ENCODE results near the gene CLTB.
A peak's percentile ranks its signal among the peaks of the same experiment; 100 is the strongest.

The CLTB gene

GRCh38 chr5:176401281-176402205 is 14.8 kb downstream of the CLTB start:
- no peak for DNase-seq (ENCODE audit: low read depth)

DNA sequence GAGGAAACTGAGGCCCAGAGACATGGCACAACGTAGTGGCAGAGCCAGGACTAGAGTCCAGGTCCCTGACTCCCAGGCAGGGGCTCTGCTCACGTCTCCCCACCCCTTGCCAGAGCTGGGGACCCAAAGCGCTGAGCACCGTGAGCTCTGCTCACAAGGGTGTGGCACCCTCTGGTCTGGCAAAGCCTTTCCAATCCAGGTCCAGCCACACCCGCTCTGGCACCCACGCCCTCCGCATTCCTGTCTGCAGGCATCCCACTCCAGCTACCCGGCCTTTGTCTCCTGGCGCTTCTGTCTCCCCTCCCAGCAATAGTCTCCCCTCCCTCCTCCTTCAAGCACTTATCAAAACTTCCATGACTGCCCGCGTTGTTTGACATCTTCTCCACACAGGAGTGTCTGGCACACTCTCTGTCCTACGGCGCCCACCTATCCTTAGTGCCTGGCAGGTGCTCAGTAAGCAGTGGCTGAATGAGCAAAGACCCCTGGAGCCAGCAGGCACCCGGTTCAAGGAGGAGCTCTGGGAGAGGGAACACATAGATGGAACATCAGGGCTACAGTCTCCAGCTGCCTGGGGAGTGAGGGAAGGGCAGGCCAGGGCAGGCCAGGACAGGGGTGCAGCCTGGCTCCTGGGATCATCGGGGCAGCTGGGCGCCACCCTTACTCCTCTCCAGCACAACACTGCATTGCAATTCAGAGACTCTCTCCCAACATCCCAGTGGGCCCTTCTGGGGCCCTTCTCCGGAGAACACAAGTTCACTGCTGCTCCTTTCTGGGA is 15.8 kb downstream of the CLTB start:
- no peak for DNase-seq (ENCODE audit: low read depth)

GRCh38 chr5:176397736-176398420 is 18.5 kb downstream of the CLTB start:
- no peak for DNase-seq (ENCODE audit: low read depth)

GRCh38 chr5:176396330-176396729 is 20.0 kb downstream of the CLTB start:
- no peak for DNase-seq (ENCODE audit: low read depth)

GRCh38 chr5:176394881-176395675 is 21.3 kb downstream of the CLTB start:
- DNase-seq (ENCODE audit: low read depth), result no peak

DNA sequence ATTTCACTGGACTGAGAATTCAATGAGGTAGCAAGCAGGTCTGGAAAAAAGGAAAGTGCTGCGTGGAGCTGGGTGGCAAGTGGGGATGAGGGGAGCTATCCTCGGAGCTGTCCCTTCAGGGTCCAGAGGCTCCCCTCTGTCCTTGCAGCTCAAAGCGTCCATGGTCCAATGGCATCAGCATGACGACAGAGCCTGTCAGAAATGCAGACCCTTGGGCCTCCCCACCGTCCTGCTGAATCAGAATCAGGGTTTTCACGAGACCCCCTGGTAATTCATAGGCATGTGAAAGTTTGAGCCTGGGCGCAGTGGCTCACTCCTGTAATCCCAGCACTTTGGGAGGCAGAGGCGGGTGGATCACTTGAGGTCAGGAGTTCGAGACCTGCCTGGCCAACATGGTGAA is 22.2 kb downstream of the CLTB start:
- DNase-seq (ENCODE audit: low read depth), result no peak

GRCh38 chr5:176392526-176392925 is 23.8 kb downstream of the CLTB start:
- no peak for DNase-seq (ENCODE audit: low read depth)

DNA sequence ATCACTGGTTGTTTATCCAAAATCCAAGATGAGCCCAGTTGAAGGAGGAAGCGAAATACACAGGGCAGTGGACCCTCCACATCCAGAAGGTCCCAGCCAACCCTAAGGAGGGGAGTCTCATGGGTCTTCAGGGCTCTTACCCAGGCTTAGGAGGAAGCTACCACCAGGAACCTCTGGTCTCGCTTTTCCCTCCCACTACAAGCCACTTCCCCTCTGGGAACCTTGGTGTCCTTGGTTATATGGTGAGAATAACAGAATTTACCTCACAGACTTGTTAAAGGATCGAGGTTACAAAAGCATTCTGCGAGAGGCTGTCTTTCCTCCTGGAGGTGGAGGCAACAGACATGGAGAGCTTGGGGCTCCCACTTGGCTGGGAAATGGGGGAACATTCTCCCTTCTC is 24.3 kb downstream of the CLTB start:
- DNase-seq (ENCODE audit: low read depth), result no peak

DNA sequence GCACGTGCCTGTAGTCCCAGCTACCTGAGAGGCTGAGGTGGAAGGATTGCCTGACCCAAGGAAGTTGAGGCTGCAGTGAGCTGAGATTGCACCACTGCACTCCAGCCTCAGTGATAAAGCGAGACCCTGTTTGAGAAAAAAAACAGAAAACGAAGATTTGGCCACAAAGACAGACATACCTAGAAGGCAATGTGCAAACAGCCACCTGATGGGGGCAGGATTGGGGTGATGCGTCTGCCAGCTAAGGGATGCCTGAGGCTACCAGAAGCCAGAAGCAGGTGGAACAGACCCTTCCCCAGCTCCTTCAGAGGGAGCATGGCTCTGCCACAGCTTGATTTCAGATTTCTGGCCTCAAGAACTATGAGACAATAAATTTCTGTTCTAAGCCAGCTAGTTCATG is 24.9 kb downstream of the CLTB start:
- DNase-seq (ENCODE audit: low read depth), result no peak

DNA sequence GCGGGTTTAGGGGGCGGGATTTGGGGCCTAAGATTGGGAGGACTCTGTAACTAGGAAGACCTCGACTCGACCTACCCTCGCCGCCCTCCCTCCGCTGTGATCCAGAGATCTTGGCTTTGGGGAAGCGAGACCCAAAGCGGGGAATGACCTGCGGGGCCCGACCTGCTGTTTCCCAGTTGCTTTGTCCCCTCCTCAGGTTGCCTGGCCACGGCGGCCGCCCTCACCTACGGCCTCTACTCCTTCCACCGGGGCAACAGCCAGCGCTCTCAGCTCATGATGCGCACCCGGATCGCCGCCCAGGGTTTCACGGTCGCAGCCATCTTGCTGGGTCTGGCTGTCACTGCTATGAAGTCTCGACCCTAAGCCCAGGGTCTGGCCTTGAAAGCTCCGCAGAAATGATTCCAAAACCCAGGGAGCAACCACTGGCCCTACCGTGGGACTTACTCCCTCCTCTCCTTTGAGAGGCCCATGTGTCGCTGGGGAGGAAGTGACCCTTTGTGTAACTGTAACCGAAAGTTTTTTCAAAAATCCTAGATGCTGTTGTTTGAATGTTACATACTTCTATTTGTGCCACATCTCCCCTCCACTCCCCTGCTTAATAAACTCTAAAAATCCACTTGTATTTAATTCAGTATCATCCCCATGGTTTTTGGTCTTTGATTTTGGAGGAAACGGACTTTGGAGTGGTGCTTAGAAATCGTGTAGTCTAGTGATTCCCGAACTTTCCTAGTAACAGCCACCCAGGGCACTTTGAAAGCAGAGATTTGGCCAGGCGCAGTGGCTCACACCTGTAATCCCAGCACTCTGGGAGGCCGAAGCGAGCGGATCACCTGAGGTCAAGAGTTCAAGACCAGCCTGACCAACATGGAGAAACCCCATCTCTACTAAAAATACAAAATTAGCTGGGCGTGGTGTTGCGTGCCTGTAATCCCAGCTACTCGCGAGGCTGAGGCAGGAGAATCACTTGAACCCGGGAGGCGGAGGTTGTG is 26.9 kb downstream of the CLTB start:
- no peak for DNase-seq (ENCODE audit: low read depth)

DNA sequence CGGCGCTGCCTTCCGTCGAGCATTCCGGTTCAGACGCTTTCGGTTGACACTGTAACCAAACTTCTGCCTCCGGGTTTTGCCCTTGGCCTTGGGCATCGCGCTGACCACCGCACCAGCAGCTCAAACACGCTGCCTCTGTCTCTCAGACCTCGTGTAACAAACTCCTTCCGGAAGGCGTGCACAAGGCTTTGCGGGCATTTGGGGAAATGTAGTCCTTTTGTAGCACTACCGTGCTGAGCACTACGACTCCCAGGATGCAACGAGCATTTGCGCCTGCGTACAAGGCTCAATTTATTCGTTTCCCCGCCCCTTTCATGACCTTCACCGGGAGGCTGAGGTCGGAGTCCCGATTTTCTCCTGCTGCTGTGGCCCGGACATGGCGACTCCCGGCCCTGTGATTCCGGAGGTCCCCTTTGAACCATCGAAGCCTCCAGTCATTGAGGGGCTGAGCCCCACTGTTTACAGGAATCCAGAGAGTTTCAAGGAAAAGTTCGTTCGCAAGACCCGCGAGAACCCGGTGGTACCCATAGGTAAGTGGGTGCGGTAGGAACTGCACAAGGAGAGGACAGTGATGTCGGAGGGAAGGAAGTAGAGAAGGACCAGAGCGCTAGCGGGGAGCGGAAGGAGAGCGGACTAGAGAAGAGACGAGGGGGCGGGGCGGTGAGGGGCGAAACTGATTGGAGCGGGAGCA is 27.8 kb downstream of the CLTB start, which contains the start of the genes HIGD2A and NOP16:
HIGD2A (plus strand) TSS at position 308 of the 691 bp plus-strand sequence; CDS start at position 377, 69 bp downstream.
NOP16 (minus strand) TSS at position 155 of the 691 bp plus-strand sequence; CDS start at position 96, 59 bp downstream.
- DNase-seq (ENCODE audit: low read depth), result peak; percentile 100

- DNase-seq (ENCODE audit: low read depth), result peak; percentile 59
These were observed 28.3 kb downstream of the CLTB start for GRCh38 chr5:176388003-176388443.

- DNase-seq (ENCODE audit: low read depth), result peak; percentile 36
These were observed 28.9 kb downstream of the CLTB start for GRCh38 chr5:176387384-176387925.

- no peak for DNase-seq (ENCODE audit: low read depth)
These were observed 29.8 kb downstream of the CLTB start for GRCh38 chr5:176386491-176386890.

GRCh38 chr5:176384991-176385390 is 31.3 kb downstream of the CLTB start:
- no peak for DNase-seq (ENCODE audit: low read depth)

DNA sequence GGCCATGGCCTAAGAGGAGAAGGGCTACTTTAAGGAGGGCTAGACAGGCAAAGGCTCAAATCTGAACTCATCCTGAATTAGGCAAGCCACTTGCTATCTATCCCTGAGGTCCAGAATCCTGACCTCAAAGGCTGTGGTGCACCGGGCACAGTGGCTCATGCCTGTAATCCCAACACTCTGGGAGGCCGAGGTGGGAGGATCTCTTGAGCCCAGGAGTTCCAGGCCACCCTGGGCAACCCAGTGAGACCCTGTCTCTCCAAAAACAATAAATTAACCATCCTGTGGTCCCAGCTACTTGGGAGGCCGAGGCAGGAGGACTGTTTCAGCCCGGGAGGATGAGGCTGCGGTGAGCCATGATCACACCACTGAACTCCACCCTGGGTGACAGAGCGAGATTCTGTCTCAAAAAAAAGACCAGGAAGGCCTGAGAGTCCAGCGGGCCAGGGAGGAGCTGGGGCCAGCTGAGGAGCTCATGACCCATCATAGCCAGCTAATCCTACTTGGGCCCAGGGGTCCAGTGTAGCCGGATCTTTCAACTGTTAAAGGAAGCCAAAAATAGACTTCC is 31.9 kb downstream of the CLTB start:
- DNase-seq (ENCODE audit: low read depth), result no peak

GRCh38 chr5:176383961-176384360 is 32.4 kb downstream of the CLTB start:
- no peak for DNase-seq (ENCODE audit: low read depth)

DNA sequence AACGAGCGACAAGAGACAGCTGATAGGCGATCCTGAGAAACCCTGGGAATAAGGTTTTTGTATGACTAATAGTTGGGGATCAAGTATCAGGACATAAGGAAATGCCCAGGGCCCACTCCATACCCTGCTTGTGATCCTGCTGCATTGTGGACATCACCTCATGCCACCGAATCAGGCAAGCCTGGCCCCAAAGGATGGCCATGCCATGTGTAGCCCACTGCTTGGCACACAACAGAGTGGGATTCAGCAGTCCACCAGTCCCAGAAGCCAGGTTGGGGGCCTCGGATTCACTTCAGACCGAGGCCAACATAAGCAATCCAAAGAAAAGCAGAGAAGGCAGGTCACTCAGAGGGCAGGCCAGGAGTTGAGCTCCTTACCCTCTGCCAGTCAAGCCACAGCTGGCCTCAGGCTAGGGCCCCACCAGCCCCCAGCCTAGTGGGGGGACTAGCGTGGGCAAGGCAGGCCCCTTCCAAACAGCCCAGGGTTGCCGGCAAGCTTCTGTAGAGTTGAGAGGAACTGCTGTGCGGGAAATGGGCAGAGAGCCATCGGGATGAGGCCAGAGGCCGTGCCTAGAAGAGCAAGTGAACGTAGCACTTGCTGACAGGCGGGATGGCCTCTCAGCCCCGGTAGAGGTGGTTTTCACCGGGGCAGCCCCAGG is 33.0 kb downstream of the CLTB start:
- no peak for DNase-seq (ENCODE audit: low read depth)

Data from ELR (cell line).